Right lobe of liver (tissue), 4 donors: ENCODE results near the gene EIF4G3.

Experiments
- CTCF ChIP-seq, 4 donors: fragments of 200-600 bp in 3 of 4; fragments of 450-650 bp in 1 of 4; IDR thresholded peaks; one replicate each; pipeline versions ENCODE4 v1.5.1 to v1.8.0; 2016 to 2022; ENCODE audit warnings: antibody characterized with exemption in 4 of 4, mild to moderate bottlenecking in 2 of 4
- POLR2A ChIP-seq: fragments of 450-650 bp; IDR thresholded peaks from one replicate; pipeline ENCODE4 v1.6.1; 2017; ENCODE audit warnings: antibody characterized with exemption, mild to moderate bottlenecking
- donor health status: DM: no; HTN: no; CAD: no.
- donor health status: DM: no; HTN: no; CAD: no.
- donor health status: DM: no; HTN: yes; CAD: no.

DNA sequence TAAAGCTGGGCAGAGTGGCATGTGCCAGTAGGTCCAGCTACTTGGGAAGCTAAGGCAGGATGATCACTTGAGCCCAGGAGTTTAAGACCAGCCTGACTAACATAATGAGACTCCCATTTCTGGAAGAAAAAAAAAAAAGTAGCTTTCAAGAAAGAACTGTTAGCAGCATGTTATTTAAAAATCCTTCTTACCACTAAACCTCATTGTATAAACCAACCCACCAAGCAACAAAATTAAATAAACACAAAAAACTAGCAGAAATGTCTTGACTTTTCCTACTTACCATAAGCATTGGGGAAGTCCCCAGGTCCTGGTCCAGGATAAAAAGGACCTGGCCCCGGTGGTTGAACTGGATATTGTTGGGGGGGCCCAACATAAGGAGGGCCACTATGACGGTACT lies 196.6 kb downstream of the EIF4G3 start:
- TF ChIP-seq CTCF (IDR thresholded peaks at IDR 0.05) (no peak), POLR2A (no peak)
